Coronary artery (tissue), 2 donors: ENCODE results near the gene SKIDA1.

ENCODE experiments used
- DNase-seq: peaks from one replicate; pipeline ENCODE4 v3.0.0-alpha.2; 2017; ENCODE audit warnings: low spot score
- H3K27ac ChIP-seq, 2 donors: fragments of 200-600 bp; sonication (generic); one replicate each; pipeline ENCODE4 v1.5.1; 2016 to 2019
- H3K4me3 ChIP-seq: fragments of 200-600 bp; sonication (generic); 2 replicates; pipeline ENCODE4 v1.5.1; 2016; ENCODE audit warnings: mild to moderate bottlenecking, moderate library complexity
- TF ChIP-seq, protein P1 (sequence below): fragments of 200-600 bp; sonication (generic); IDR thresholded peaks from one replicate; pipeline ENCODE4 v1.5.1; 2019; ENCODE audit warnings: antibody characterized with exemption

SKIDA1 gene

DNA sequence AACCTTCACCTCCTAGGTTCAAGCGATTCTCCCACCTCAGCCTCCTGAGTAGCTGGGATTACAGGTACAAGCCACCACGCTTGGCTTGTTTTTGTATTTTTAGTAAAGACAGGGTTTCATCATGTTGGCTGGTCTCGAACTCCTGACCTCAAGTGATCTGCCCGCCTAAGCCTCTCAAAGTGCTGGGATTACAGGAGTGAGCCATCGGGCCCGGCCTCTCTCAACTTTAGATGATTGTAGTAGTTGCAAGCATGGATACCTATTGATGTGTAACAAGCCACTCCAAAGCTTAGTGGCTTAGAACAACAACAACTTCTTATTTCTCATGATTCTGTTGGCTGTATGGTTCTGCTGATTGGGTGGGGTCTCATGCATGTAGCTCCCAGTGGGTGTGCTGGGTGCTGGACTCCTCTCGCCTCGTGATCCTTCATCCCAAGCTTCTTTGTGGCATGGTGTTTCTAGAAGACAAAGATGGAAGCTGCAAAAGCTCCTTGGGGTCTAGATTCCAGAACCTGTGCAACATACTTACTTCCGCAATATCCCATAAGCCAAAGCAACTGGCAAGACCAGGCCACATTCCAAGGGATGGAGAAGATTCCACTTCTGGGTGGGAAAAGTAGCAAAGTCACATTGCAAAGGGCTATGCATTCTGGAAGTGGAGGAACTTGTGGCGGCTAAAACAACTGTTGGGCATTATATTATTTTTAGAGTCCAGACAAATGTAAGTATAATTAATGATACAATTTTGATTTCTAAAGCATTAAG lies 37.9 kb downstream of the SKIDA1 start:
- no peak for DNase-seq
- H3K27ac ChIP-seq, result no peak overlapping the region
- no peak overlapping the region for H3K4me3 ChIP-seq
- TF ChIP-seq, protein P1, sequence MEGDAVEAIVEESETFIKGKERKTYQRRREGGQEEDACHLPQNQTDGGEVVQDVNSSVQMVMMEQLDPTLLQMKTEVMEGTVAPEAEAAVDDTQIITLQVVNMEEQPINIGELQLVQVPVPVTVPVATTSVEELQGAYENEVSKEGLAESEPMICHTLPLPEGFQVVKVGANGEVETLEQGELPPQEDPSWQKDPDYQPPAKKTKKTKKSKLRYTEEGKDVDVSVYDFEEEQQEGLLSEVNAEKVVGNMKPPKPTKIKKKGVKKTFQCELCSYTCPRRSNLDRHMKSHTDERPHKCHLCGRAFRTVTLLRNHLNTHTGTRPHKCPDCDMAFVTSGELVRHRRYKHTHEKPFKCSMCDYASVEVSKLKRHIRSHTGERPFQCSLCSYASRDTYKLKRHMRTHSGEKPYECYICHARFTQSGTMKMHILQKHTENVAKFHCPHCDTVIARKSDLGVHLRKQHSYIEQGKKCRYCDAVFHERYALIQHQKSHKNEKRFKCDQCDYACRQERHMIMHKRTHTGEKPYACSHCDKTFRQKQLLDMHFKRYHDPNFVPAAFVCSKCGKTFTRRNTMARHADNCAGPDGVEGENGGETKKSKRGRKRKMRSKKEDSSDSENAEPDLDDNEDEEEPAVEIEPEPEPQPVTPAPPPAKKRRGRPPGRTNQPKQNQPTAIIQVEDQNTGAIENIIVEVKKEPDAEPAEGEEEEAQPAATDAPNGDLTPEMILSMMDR, result no peak

DNA sequence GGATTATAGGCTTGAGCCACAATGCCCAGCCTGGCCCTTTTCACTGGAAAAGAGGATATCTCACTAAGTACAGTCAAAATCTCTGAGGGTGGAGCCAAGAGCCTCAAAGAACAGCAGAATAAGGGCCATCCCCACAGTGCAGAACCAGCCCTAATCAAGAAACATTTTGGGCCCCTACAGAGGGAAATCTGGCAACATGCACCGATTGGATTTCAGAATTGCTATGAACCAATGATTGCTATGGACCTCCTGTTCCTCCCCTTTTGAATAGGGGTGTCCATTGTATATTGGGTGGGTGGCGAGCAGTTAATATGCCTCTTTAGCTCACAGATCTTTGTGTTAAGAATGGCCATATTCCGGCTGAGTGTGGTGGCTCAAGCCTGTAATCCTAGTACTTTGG lies 42.7 kb downstream of the SKIDA1 start:
- TF ChIP-seq, protein P1, result no peak
- Histone ChIP-seq H3K4me3 (no peak overlapping the region), H3K27ac (no peak overlapping the region)
- DNase-seq, result no peak

DNA sequence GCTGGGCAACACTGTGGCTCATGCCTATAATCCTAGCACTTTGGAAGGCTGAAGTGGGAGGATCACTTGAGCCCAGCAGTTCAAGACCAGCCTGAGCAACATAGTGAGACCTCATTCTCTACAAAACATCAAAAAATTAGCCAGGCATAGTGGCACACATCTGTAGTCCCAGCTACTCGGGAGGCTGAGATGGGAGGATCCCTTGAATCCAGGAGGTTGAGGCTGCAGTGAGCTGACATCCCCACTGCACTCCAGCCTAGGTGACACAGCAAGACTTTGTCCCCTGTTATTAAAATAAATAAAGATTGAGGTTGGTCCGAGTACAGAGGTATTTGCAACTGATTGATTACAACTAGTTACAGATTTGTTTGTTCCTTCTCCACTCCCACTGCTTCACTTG lies 44.1 kb downstream of the SKIDA1 start:
- no peak for DNase-seq
- no peak overlapping the region for H3K4me3 ChIP-seq
- H3K27ac ChIP-seq, result no peak overlapping the region
- TF ChIP-seq, protein P1, result no peak

DNA sequence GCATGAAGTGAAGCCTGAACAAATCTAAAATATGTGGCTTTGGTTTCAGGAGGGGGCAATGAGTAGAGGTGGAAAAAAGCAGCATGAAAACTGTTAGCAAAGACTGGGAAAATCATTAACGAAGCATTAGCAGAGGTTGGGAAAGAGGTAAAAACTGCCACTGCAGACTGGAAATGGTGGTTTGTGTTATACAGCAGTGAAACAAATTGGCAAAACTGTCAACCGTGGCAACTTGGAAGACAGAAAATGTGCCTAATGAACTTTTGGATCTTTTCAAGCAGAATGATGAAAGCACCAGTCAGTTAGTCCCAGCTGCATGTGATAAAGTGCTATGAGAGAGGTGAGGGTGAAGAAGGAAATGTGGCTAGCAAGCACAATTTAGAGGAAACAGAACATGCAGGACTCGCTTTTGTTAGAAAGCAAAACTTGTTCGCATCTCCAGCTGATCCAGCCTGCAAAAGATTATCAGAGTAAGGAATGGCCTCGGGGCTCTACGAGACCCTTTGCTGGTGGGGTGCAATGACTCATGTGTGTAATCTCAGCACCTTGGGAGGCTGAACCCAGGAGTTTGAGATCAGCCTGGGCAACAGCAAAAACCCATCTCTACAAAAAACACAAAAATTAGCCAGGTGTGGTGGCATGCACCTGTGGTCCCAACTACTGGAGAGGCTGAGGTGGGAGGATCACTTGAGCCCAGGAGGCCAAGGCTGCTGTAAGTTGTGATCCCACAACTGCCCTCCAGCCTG lies 45.7 kb downstream of the SKIDA1 start:
- Histone ChIP-seq H3K4me3 (no peak overlapping the region), H3K27ac (no peak overlapping the region)
- DNase-seq, result no peak
- TF ChIP-seq, protein P1, result no peak

DNA sequence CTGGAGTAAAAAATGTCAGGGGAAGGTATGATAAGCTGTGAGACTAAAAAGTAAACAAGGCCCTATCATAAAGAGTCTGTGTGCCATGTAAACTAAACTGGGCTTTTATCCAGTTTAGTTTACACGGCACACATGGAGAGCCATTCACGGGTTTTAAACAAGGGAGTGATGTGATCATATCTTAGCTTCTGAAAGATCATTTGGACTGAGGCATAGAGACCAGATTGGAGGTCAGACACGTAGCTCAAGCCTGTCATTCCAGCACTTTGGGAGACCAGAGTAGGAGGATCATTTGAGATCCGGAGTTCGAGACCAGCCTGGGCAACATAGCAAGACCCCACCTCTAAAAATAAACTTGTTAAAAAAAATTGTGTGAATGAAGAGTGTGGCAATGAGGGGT lies 50.1 kb downstream of the SKIDA1 start:
- Histone ChIP-seq H3K27ac (no peak overlapping the region), H3K4me3 (no peak overlapping the region)
- no peak for DNase-seq
- TF ChIP-seq, protein P1, result no peak

DNA sequence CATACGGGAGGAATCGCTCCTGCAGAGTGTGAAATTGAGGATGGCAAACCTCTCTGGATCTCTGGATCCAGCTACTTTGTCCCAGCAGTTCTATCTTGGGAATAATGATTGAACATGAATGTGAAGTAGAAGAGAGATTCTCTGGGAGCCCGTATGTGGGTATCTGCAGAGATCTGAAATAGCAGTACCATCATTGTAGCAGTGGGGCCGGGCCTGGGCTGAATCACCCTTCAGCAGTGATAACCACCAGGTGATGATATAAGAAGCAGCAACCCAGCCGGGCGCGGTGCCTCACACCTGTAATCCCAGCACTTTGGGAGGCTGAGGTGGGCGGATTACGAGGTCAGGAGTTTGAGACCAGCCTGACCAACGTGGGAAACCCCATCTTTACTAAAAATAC lies 51.9 kb downstream of the SKIDA1 start:
- no peak for DNase-seq
- Histone ChIP-seq H3K27ac (no peak overlapping the region), H3K4me3 (no peak overlapping the region)
- TF ChIP-seq, protein P1, result no peak

DNA sequence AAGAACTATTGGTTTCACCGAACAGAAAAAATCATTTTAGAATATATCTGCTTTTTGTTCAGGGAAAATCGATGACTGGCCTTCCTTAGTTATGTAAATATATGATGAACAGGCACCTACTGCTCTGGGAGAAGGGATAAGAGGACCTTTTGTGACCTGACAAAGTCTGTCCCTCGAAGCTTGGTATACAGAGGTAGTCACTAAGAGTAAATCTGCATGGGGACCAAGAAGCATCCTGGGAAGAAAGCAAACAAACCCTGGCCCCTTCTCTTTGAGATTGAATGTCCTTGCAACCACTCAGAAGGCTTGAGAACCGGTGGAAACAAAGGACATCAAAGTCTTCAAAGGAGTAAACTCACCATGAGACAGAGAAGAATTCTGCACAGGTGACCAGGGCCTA lies 52.3 kb downstream of the SKIDA1 start:
- TF ChIP-seq, protein P1, result no peak
- Histone ChIP-seq H3K27ac (no peak overlapping the region), H3K4me3 (no peak overlapping the region)
- DNase-seq, result no peak
